CMK (cell line): Measurements from ENCODE around the gene POU2AF2.
"Not testable (repeated sequence)": the region's sequence is repeated elsewhere in the genome, so short reads cannot be mapped to it uniquely, and the experiment has no call there.

ENCODE experiments used
- DNase-seq: peaks from one replicate; pipeline ENCODE4 v3.0.0-alpha.2; 2010; ENCODE audit warnings: low read depth

Gene POU2AF2

GRCh38 chr11:111303461-111303860 is 57.9 kb downstream of the POU2AF2 start:
- no peak for DNase-seq

- no peak for DNase-seq
Measured at GRCh38 chr11:111305162-111305802, 59.8 kb downstream of the POU2AF2 start.

GRCh38 chr11:111305876-111306275 is 60.4 kb downstream of the POU2AF2 start:
- no peak for DNase-seq

GRCh38 chr11:111306321-111306720 is 60.8 kb downstream of the POU2AF2 start:
- no peak for DNase-seq

GRCh38 chr11:111307472-111308108 is 62.1 kb downstream of the POU2AF2 start:
- no peak for DNase-seq

GRCh38 chr11:111308140-111308539 is 62.6 kb downstream of the POU2AF2 start:
- no peak for DNase-seq

GRCh38 chr11:111309215-111309915 is 63.8 kb downstream of the POU2AF2 start:
- DNase-seq, result no peak

- no peak for DNase-seq
Measured at GRCh38 chr11:111310088-111310487, 64.6 kb downstream of the POU2AF2 start.

- no peak for DNase-seq
Measured at GRCh38 chr11:111310723-111311122, 65.2 kb downstream of the POU2AF2 start.

GRCh38 chr11:111312076-111312475 is 66.6 kb downstream of the POU2AF2 start:
- no peak for DNase-seq

GRCh38 chr11:111319296-111319695 is 73.8 kb downstream of the POU2AF2 start:
- no peak for DNase-seq

- DNase-seq, result not testable (repeated sequence)
Measured at GRCh38 chr11:111320199-111320598, 74.7 kb downstream of the POU2AF2 start.

- no peak for DNase-seq
Measured at GRCh38 chr11:111320728-111321568, 75.4 kb downstream of the POU2AF2 start.

- DNase-seq, result no peak
Measured at GRCh38 chr11:111322534-111322933, 77.0 kb downstream of the POU2AF2 start.

- DNase-seq, result no peak
Measured at GRCh38 chr11:111324277-111324720, 78.8 kb downstream of the POU2AF2 start.

GRCh38 chr11:111325259-111325658 is 79.7 kb downstream of the POU2AF2 start:
- no peak for DNase-seq

GRCh38 chr11:111326824-111327223 is 81.3 kb downstream of the POU2AF2 start:
- DNase-seq, result no peak

- DNase-seq, result no peak
Measured at GRCh38 chr11:111327908-111328624, 82.5 kb downstream of the POU2AF2 start.

- DNase-seq, result no peak
Measured at GRCh38 chr11:111329306-111330204, 84.0 kb downstream of the POU2AF2 start.

GRCh38 chr11:111330234-111330893 is 84.8 kb downstream of the POU2AF2 start:
- DNase-seq, result no peak
